HG02938 (cell line): ENCODE data around the gene RHNO1.
"Not testable (repeated sequence)": the region's sequence is repeated elsewhere in the genome, so short reads cannot be mapped to it uniquely, and the experiment has no call there.

Experiments used
- ATAC-seq: cut with Tn5 transposase; IDR thresholded peaks from one replicate; pipeline ENCODE4 v1.9.1; 2021; ENCODE audit warnings: mild to moderate bottlenecking, moderate library complexity; ENCODE audit not compliant: unreplicated experiment

RHNO1 gene

DNA sequence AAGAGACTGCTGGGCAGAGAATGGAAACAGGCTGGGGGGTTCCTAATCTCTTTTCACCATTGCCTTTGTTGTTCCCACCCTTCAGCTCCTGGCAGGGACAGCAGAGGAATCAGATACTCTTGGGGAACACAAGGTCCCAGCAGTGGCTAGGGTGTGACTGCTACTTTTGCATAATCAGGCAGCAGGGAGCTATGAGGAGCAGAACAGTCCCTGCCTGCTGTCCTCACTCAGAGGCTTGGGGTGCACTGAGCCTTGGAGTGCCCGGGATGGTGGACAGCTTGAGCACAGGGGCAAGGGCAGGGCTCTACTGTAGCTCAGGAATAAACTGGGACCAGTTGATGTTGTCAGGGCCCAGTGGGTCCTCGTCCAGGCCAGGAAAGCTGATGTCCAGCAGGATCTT, 18.7 kb upstream of the RHNO1 start:
- ATAC-seq: no peak

DNA sequence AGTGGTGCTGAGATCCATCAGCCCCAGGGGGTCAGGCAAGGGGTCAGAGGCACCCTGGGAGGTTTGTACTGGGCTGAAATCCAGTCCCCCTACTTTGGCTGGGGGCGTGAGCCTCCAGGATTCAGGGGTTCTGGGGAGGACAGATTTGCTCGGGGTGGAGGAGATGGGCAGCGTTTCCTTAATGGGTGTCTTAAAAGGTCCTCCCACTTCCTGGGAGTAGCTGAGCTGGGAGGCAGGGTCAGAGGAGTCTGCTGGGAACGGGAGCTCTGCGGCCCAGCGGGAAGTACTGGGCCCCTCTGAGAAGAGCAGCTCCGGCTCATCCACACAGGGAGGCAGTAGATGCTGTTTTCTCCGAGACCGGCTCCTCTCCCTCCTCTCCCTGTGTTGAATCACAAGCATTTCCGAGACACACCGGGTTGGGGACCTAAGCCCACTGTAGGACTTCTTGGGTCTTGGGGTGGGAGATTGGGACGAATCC, 18.0 kb upstream of the RHNO1 start:
- ATAC-seq: no peak

DNA sequence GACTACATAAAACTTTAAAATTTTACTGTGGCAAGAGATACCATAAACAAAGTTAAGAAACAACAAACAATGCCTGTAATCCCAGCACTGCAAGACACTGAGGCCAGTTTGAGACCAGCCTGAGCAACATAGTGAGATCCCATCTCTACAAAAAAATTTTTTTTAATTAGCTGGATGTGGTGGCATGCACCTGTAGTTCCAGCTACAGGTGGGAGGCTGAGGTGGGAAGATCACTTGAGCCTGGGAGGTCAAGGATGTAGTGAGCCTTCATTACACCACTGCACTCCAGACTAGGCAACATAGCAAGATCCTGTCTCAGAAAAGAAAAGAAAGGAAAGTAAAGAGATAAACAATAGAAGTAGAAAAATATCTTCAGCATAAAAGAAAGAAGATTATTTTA, 16.9 kb upstream of the RHNO1 start:
- no peak for ATAC-seq

DNA sequence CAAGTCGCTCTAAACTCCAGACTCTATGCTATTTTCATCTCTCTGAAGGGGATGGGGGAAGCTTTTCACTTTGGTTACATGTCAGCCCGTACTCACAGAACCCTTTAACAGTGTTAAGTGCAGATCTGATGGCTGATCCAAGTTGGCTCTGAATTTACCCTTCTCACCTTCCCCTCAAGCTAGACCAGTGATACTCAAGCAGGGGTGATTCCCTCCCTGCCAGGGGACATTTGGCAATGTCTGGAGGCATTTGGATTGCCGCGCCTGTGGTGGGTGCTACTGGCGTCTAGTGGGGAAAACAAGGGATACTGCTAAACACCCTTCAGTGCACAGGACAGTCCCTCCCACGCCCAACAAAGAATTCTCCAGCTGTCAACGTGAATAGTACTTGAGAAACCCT, 14.1 kb upstream of the RHNO1 start:
- ATAC-seq: no peak

DNA sequence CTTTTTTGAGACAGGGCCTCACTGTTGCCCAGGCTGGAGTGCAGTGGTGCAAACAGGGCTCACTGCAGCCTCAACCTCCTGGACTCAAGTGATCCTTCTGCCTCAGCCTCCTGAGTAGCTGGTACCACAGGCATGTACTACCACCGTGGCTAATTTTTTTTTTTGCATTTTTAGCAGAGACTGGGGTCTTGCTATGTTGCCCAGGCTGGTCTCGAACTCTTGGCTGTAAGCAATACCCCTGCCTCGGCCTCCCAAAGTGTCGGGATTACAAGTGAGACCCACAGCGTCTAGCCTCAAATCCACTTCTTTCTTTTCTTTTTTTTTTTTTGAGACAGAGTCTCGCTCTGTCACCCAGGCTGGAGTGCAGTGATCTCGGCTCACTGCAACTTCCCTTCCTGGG, 13.6 kb upstream of the RHNO1 start:
- ATAC-seq: not testable (repeated sequence)

DNA sequence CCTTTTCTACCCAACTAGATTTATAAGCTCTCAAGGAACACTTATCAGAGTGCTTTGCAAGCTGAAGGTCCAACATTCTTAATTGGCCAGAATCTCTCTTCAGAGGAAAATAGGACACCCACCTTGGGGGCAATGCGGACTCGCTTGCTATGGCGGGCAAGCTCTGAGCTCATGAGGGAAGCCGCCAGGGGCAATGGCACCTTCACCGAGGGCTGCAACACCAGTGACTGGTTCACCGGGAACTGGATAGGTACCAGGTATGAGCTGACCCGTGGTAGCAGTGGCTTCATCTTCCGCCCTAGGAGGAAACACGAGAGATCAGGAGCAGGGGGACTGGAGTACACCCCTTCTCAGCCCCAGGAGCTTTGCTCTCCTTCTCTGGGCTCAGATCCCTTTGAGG, 12.8 kb upstream of the RHNO1 start:
- ATAC-seq: no peak

DNA sequence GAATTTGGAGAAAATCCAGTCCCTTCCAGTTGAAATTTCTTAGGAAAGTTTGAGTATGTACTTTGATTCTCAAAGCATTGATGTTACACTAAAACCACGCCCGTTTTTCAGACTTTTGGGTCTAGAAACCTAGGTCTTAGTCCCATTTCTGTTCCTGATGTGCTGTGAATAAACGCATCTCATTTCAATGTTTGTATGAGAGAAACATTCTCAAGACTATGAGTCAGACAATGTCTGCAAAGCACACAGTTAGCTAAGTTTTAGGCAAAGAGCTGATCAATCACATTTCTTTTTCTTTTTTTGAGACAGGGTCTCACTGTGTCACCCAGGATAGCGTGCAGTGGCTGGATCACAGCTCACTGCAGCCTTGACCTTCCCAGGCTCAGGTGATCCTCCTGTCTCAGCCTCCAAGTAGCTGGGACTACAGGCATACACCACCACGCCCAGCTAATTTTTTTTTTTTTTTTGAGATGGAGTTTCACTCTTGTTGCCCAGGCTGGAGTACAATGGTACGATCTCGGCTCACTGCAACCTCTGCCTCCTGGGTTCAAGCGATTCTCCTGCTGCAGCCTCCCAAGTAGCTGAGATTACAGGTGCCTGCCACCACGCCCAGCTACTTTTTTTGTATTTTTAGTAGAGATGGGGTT, 7.9 kb upstream of the RHNO1 start:
- not testable (repeated sequence) for ATAC-seq

DNA sequence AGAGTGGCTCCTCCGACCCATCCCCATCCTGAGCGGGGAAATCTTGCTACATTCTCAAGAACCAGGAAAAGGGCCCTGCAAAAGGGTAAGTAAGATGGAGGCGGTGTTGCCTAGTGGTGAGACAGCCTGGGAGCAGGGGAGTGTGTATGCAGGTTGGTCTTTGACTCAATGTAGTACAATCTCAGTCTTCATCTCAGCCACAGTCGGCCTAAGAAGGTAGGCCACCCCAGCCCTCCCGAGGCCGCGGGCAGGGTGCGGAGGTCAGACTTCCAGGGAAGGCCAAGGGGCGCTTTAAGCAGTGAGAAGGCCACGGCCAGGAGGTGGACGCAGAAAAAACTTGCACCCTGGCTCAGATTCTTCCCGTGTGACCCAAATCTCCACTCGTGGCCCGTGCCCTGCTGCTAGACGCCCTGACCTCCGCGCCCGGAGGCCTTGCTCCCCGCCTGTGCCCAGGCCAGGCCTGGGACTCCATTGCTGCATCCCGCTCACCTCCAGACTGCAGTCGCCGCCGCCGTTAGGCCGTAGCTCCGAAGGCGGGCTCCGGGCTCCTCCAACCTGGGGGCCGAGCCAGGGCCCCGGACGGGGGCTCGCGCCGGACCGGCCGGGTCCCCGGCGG, 484 bp upstream of the RHNO1 start:
- peak; percentile 28 for ATAC-seq

DNA sequence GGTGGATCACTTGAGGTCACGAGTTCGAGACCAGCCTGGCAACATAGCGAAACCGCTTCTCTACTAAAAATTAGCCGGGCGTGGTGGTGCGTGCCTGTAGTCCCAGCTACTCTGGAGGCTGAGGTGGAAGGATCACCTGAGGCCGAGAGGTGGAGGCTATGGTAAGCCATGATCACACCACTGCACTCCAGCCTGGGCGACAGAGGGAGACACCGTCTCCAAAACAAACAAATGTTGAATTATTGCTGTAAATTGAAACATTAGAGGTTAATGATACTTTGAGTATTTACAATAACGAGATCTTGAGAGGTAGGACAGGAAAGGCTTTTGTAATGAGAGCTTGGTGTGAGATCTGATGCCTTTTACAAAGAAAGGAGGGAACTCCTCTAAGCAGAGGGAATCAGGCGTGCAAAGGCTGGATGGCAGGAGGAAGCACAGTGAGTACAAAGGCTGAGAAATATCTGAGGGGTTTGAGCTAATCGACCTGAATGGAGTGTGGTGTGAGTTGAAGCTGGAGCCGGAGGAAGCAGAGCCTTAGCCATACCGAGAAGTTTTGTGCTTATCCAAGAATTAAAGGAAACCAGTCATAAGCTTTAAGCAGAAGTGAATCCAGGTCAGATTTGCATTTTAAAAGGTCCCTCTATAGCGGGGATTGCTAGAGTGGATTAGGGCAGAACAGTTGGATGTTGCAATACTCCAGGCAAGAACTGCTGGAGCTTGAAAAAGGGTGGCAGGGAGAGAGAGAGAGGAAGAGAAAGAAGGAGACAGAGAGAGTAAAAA, 1.1 kb downstream of the RHNO1 start:
- no peak for ATAC-seq

DNA sequence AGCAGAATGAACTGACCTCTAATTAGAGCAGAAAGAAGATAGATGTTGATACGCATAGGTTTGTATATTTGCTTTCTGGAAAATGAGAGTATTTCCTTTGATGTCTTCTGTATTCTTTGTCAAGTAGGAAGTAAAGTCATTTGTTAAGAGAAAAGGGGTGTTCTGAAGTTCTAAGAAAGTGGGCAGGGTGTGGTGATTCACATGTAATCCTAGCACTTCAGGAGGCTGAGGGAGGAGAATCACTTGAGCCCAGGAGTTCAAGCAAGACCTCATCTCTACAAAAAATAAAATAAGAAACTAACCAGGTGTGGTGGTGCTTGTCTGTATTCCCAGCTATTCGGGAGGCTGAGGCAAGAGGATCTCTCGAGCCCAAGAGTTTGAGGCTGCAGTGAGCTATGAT, 2.8 kb downstream of the RHNO1 start:
- ATAC-seq: no peak

DNA sequence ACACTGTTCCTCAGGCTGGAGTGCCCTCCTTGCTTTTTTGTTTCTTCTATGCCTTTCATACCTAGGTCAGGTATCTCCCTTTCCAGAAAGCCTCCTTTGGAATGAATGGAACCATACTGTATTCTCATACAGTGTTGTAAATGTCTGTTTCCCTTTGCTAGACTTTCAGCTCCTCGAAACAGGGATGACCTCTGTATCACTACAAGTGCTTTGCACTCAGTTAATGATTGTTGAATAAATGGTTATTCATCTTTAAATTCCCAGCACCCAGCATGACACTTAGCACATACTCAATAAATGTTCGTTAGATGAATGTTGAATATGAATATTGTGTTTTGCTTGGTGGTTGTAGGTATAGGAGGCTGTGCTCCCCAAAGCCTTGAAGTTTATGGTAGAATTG, 7.8 kb downstream of the RHNO1 start:
- no peak for ATAC-seq

DNA sequence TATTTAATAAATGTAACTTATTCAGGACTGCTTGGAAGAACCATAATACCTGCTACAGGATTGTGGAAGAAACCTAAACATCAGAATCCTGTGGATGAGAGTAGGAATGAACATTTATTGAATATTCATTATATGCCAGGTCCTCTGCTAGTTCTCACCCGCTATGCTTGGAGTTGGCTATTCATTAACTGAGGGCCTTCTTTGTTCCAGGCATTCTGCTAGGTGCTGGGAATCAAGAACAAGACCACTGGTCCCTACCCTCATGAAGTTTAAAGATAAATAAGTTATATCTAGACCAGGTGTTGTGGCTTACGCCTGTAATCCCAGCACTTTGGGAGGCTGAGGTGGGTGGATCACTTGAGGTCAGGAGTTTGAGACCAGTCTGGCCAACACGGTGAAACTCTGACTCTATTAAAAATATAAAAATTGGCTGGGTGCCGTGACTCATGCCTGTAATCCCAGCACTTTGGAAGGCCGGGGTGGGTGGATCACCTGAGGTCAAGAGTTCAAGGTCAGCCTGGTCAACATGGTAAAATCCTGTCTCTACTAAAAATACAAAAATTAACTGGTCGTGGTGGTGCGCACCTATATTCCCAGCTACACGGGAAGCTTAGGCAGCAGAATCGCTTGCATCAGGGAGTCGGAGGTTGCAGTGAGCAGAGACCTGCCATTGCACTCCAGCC, 9.9 kb downstream of the RHNO1 start:
- ATAC-seq: no peak

DNA sequence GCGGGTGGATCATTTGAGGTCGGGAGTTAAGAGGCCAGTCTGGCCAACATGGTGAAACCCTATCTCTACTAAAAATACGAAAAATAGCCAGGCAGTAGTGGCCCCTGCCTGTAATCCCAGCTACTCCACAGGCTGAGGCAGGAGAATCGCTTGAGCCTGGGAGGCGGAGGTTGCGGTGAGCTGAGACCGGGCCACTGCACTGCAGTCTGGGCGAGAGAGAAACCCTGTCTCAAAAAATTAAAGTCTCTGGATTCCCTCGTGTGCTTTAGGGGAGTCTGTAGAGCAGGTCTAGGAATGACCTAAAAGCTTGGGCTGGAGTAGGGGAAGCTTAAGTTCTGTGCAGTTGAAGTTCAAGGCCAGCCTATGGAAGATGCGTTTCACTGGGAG, 13.0 kb downstream of the RHNO1 start:
- no peak for ATAC-seq

DNA sequence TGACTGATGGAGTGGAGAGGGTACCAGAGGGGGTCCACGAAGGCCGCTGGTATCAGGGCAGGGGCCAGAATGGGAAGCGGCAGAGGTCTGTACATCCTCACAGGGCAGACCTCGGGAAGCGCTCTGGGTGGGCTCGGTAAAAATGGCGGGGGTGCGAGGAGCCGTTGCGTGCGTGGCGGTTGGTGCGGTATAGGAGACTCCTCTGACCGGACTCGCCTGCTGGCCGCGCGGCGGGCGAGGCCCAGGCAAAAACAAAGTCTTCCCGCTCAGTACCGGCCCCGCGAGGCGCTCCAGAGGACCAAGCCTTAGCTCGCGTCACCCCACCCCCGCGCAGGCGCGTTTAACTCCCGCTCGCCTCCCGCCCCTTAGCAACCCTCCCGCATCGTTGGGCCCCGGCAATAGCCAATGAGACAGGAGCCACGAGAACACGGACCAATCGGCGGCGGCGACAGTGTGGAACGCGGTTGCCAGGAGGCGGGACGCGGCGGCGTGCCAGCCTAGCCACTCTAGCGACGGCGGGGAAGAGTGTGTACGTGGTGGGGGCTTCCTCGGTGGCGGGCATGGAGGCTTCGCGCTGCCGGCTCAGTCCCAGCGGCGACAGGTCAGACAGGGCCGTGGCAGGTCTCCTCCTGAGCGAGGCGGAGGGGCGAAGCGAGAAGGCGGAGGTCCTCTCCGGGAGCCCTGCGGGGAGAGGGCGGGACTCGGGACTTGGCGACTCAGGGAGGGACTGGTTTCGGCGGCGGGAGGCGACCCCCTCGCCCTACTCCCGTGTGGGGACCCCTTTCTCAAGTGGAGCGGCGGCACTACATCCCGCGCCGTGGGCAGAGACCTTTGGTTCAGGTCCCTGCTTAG, 13.6 kb downstream of the RHNO1 start, which contains the start of gene TULP3:
Gene TULP3, plus strand, starts transcription at position 504 of the 852 bp plus-strand sequence. Its CDS starts 57 bp downstream, at position 561.
- ATAC-seq: peak; percentile 97

DNA sequence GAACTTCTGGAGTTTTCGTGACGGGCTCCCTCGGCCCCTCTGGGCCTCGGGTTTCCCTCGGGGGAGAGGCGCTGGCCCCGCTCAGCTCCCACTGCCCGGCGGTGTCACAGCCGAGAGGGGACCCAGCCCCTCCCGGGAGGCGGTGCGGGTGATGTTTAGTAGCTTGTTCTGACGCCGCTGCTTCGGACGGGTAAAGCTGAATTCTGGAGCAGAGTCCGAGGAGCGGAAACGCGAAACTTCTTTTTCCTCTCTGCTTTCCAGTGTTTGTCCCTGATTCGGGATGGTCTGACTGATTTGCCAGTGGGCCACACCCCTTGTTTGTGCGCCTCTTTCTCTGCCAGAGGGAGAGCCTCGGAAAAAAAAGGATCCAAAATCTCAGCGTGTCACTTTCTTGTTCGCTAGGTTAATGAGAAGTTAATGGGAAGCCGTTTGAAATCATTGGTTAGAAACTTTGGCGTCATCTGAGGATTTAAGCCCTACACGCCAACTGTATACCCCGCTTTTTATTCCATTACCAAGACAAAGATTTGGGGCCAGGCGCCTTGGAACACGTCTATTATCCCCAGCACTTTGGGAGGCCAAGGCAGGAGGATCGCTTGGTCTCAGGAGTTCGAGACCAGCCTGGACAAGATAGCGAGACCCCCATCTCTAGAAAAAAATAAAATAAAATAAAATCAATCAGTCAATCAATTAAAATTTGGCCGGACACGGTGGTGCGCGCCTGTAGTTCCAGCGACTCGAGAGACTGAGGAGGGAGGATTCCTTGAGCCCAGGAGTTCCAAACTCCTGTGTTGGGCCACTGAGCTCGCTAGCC, 14.4 kb downstream of the RHNO1 start:
- ATAC-seq: peak; percentile 12

DNA sequence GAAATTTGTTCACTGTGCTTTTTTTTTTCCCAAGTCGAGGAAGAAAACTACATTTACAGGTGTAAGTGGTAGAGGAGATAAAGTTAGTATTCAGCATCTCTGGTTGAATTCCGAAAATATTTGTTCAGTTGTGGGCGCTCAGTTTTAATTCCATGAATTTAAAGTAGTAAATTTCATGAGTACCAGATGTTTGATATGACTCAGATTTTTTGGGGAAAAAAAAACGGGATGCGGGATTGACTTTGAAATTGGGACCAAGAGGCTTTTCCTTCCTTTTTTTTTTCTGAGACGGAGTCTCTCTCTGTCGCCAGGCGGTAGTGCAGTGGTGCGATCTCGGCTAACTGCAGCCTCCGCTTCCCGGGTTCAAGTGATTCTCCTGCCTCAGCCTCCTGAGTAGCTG, 15.2 kb downstream of the RHNO1 start:
- no peak for ATAC-seq

DNA sequence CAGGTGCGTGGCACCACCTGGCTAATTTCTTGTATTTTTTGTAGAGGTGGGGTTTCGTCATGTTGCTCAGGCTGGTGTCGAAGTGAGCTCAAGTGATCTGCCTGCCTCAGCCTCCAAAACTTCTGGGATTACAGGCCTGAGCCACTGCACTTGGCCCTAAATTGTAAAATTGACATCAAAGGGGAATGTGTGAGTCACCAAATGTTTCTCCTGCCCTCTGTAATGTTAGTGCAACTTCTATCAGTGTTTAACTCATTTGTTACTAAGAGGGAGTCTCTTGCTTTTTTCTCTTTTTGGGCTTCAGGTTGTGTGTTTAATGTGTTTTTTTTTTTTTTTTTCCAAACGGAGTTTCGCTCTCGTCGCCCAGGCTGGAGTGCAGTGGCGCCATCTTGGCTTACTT, 16.0 kb downstream of the RHNO1 start:
- no peak for ATAC-seq

DNA sequence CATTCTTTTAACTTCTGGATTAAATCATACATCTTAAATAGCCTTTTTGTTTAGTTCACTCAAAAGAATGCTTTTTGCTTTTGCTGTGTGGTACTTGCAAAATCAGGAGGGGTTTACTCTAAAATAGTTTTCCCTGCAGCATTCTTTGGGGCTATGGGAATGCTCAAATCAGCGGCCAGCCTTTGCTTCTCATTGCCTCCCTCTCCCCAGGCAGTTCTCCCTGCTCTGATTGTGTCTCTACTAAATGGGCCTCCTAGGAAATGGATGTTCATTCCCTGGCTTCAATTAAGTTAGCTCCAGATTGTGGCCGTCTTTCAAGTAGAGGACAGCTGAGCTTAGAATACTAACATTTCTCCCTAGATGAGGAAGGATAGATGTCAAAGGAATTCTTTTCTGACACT, 18.0 kb downstream of the RHNO1 start:
- ATAC-seq: no peak

DNA sequence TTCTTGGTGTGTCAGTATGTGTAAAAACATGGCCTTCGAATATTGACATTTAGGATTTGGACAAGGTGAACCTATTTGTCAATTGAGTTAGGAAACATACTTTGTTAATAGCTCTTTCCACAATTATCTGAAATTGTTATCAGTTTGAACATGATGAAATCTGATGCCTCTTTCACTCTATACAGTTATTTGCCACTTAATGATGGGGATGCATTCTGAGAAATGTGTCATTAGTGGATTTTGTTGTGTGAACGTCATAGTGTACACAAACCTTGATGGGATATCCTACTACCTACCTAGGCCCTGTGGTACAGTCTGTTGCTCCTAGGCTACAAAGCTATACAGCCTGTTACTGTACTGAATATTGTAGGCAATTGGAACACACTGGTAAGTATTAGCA, 18.5 kb downstream of the RHNO1 start:
- no peak for ATAC-seq

DNA sequence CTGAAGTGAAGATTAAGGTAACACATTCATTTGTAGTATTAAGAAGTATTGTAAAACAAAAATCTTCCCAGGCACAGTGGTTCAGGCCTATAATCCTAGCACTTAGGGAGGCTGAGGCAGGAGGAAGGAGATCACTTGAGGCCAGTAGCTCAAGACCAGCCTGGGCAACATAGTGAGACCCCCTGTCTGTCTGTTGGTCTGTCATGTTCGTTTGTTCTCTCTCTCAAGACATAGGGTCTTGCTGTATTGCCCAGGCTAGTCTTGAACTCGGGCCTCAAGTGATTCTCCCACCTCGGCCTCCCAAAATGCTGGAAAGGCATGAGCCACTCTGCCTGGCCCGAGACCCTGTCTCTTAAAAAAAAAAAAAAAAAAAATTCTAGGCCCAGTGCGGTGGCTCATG, 20.4 kb downstream of the RHNO1 start:
- ATAC-seq: no peak
